Measurements from ENCODE around the gene FRMD3.

Gene FRMD3

DNA sequence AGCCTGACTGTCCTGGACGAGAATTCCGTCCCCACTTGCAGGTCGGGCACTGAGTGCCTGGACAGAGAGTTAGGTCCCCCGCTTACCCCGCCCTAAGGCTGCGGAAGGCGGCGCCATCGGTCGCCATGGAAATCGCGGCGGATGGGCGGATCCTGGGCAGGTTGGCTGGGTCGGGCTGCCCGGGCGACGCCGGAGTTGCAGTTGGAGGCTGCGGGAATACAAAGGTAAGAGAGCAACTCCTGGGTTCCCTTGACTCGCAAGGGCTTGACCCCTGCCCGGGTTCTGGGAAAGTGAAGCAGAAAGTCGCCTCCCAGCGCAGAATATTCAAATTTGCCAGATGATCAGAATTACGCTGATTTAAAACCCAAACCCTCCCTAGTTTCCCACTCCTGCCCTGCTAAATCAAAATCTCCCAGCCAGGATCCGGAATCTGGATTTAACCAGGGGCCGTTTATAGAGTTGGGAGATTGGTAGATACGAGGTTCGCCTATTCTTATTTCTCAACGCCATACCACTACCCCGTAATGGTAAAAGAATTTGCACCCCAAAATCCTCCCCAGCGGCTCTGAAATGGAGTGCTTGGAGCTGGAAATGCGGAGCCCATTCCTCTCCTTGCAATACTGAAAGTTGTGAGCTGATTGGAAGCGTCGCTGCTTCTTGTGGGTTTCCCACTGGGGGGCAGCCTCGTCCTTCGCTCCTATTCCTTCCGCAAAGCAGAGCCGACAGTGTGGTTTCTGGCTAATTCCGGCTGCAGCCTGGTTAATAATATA lies 318.9 kb downstream of the FRMD3 start:
- DNase-seq: peak; percentile 80

DNA sequence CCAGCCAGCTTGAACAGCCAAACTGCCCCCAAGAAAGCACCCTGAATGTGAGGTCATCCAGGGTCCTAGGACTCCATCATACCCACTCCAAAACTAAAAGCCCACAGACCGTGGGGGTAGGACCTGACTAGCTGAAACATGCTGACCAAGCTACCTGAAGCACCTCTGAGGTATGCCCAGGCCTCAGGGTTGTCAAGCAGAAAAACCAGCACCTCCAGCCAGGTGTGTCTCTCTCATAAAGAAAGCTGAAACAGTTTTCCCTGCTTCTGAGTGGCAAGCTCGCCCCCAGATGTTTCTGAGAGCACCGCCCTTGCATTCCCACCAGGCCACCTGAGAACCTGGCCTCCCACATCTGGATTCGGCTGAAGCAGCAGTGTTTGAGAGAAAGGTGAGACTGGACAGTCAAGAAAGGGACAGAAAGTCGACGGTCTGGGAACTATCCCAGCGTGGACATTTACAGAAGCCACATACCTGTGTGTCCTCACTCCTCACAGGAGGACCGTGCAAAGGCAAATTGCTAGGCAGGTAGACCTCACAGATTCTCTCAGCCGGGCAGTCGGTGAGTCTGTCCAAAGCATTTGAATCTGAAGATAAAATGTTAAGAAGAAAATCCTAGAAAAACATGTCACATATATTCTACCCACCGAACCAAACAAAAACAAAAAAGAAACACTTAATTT lies 319.6 kb downstream of the FRMD3 start:
- no peak for DNase-seq

GRCh38 chr9:83209188-83209731 lies 328.9 kb downstream of the FRMD3 start:
- DNase-seq: no peak

DNA sequence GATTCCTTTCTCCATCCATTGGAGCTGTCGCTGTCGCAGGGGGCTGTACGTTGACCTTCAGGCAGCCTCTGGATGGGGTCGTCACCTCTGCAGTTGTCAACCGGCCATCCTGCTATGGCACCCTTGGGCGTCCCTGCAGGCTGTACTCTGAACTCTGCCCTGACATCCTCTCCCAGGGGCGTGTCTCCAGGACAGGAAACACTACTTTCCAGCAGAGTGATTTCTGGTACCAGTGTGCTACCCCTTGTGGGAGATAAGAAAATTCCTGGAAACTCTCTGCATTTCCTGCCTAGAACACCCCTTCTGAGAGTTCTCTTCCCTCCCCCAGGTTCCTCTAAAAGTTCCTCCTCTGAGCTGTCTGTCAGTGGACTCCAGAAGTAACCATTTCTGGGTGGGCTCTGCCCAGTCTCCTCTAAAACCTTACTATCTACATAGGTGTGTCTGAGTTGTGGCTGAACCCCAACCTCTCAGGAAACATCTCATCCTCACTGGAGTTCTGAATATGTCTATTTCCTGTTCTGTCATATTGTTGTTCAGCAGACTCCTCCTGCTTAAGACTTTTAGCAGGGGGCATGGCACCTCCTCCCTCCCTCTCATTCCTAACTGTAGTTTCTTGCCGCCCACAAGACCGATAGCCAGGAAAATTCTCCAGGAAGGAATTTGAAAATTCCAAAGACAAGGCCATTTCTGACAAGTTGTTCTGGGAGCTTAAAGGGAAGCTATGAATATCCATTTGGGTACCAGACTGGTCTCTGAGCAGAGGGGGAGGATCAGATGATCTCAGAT lies 329.9 kb downstream of the FRMD3 start:
- no peak for DNase-seq

GRCh38 chr9:83204047-83204446 lies 334.2 kb downstream of the FRMD3 start:
- no peak for DNase-seq

DNA sequence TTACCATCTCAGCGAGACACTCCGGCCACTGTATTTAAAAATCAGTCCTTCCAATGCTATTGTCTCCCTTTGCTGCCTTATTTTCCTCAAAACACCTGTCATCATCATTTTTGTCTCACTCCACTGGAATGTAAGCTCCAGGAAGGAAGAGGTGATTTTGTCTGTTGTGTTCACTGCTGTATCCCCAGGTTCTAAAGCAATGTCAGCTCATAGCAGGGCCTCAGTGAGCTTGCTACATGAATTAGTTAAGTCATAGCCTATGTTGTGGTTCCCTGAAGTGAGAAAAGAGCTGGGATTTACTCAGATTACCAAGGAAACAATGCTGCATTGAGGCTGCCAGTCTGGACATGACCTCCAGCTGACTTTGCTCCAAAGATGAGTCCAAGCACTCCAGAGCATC lies 337.7 kb downstream of the FRMD3 start:
- no peak for DNase-seq

GRCh38 chr9:83199832-83200231 lies 338.4 kb downstream of the FRMD3 start:
- no peak for DNase-seq

- DNase-seq: peak; percentile 22
These were observed 339.0 kb downstream of the FRMD3 start for GRCh38 chr9:83199240-83199639.

GRCh38 chr9:83198371-83198770 lies 339.8 kb downstream of the FRMD3 start:
- no peak for DNase-seq

DNA sequence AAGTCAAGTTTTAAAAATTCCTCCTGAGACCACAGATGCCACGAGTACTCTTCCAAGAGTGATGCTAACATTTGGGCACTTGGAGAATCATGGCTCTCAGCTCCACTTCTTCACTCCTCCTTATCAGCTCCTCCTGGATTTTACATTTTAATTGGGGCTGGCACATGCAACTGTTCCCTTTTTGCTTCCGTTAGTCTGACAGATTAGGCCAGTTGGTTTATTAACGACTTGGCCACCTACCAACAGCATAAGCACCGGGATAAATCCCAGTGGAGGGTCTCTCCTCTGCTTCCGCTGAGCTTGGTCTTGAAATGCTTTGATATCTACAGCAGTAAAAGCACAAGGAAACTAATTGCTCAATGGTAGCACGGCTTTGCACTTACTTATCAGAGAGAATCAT lies 340.6 kb downstream of the FRMD3 start:
- no peak for DNase-seq

- no peak for DNase-seq
These were observed 341.3 kb downstream of the FRMD3 start for GRCh38 chr9:83196946-83197345.

Data from NCI-H774 (cell line).